Spleen (tissue), 7 donors: ENCODE results near the gene SLC17A1.

ENCODE experiments used
- POLR2A ChIP-seq, 3 donors: fragments of 450-650 bp; IDR thresholded peaks; one replicate each; pipeline ENCODE4 v1.5.1; 2017; ENCODE audit warnings: antibody characterized with exemption in 3 of 3, mild to moderate bottlenecking in 1 of 3
- TF ChIP-seq, protein P1 (sequence below), 11 experiments: fragments of 200-600 bp in 7 of 11; fragments of 450-650 bp in 4 of 11; sonication (generic) in 4 of 11; IDR thresholded peaks in 8 of 11; conservative IDR thresholded peaks in 3 of 11; 1 replicate in 7 of 11; 2 replicates in 4 of 11; pipeline versions ENCODE4 v1.4.0 to v1.8.0; 2016 to 2021; ENCODE audit warnings: antibody characterized with exemption in 11 of 11, inconsistent platforms in 4 of 11, mild to moderate bottlenecking in 1 of 11
- donor health status: DM: no; HTN: no; CAD: no; lungs with moderate emphysema.
- donor health status: DM: no; HTN: no; CAD: no.
- donor health status: DM: no; HTN: no; CAD: no.

DNA sequence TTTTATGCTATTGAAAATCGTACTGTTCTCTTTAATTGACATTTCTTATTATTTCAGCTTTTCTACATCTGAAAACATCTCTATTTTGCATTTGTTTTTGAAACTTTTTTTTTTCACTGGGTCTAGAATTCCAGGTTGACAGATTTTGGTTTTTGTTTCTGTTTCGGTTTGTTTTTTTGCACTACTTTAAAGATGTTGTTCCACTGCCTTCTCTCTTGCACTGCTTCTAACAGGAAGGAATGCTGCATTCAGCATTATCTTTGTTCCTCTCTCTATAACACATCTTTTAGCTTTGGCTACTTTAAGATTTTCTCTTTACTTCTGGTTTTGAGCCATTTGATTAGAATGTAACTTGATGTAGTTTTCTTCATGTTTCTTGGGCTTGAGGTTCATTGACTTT lies 20.1 kb upstream of the SLC17A1 start:
- TF ChIP-seq, protein P1, sequence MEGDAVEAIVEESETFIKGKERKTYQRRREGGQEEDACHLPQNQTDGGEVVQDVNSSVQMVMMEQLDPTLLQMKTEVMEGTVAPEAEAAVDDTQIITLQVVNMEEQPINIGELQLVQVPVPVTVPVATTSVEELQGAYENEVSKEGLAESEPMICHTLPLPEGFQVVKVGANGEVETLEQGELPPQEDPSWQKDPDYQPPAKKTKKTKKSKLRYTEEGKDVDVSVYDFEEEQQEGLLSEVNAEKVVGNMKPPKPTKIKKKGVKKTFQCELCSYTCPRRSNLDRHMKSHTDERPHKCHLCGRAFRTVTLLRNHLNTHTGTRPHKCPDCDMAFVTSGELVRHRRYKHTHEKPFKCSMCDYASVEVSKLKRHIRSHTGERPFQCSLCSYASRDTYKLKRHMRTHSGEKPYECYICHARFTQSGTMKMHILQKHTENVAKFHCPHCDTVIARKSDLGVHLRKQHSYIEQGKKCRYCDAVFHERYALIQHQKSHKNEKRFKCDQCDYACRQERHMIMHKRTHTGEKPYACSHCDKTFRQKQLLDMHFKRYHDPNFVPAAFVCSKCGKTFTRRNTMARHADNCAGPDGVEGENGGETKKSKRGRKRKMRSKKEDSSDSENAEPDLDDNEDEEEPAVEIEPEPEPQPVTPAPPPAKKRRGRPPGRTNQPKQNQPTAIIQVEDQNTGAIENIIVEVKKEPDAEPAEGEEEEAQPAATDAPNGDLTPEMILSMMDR (IDR thresholded peaks at IDR 0.05 in 8 of 11, conservative IDR thresholded peaks at IDR 0.05 in 3 of 11) = no peak
- no peak for TF ChIP-seq POLR2A (IDR thresholded peaks at IDR 0.05)
